GM12865 (cell line): ENCODE data around the gene QTRT2.

ENCODE experiments used
- DNase-seq: peaks from one replicate; pipeline ENCODE4 v3.0.0; 2010; ENCODE audit warnings: low read depth
- H3K4me3 ChIP-seq: 2 replicates; pipeline ENCODE4 v1.5.1; 2011; ENCODE audit warnings: mild to moderate bottlenecking, low read depth, low read length, control low read depth
- TF ChIP-seq, protein P1 (sequence below): IDR thresholded peaks from 2 replicates; pipeline ENCODE4 v1.5.1; 2011; ENCODE audit warnings: low read length, control low read depth, low read depth, inconsistent platforms; ENCODE audit not compliant: insufficient read depth; ENCODE audit errors: missing control alignments

The QTRT2 gene

DNA sequence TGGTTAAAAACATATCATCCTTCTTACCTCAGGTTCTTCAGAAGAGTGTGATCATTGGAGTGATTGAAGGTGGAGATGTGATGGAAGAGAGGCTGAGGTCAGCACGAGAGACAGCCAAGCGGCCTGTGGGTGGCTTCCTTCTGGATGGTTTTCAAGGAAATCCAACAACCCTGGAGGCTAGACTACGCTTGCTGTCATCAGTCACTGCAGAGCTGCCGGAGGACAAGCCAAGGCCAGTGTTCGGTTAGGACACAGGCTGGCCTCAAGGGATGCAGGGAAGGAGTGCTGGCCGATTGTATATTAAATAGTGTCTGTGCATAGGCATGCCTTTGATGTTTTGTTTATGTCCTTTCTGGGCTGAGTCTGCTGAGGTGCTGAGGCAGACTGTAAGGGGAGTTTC lies 20.2 kb downstream of the QTRT2 start:
- no peak overlapping the region for H3K4me3 ChIP-seq
- TF ChIP-seq, protein P1, sequence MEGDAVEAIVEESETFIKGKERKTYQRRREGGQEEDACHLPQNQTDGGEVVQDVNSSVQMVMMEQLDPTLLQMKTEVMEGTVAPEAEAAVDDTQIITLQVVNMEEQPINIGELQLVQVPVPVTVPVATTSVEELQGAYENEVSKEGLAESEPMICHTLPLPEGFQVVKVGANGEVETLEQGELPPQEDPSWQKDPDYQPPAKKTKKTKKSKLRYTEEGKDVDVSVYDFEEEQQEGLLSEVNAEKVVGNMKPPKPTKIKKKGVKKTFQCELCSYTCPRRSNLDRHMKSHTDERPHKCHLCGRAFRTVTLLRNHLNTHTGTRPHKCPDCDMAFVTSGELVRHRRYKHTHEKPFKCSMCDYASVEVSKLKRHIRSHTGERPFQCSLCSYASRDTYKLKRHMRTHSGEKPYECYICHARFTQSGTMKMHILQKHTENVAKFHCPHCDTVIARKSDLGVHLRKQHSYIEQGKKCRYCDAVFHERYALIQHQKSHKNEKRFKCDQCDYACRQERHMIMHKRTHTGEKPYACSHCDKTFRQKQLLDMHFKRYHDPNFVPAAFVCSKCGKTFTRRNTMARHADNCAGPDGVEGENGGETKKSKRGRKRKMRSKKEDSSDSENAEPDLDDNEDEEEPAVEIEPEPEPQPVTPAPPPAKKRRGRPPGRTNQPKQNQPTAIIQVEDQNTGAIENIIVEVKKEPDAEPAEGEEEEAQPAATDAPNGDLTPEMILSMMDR: no peak
- no peak for DNase-seq

DNA sequence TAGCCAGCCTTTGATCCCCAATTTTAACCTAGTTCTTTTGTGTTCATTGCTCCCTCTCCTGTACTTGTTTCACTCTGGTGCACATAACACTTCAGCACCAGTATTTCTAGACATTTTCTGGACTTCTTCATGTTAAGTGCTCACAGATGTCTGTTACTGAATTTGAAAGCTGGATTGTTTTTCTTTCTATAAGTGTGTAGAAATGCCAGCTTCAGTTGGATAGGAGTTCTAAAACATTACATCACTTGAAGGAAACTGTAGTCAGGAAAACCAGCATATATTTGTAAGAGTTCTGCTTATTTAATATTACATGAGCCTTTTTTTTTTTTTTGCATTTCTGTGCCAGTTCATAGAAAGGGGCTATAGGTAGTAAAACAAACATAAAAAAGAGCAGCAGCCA lies 21.6 kb downstream of the QTRT2 start:
- no peak for DNase-seq
- TF ChIP-seq, protein P1: no peak
- H3K4me3 ChIP-seq: no peak overlapping the region

DNA sequence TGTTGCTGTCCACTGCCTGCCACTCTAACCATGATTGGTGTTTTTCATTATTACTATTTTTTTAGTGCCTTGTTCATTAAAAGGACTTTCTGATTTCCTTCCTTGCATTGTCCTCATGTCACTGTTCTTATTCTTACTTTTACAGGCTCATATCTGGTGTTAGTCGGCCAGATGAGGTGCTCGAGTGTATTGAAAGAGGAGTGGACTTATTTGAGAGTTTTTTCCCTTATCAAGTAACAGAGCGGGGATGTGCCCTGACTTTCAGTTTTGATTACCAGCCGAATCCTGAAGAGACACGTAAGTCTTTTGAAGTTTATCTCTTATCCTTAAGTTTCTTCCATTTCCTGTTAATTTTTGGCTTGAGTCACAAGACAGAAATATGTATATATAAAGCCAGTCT lies 23.2 kb downstream of the QTRT2 start:
- TF ChIP-seq, protein P1: no peak
- no peak overlapping the region for H3K4me3 ChIP-seq
- DNase-seq: no peak

DNA sequence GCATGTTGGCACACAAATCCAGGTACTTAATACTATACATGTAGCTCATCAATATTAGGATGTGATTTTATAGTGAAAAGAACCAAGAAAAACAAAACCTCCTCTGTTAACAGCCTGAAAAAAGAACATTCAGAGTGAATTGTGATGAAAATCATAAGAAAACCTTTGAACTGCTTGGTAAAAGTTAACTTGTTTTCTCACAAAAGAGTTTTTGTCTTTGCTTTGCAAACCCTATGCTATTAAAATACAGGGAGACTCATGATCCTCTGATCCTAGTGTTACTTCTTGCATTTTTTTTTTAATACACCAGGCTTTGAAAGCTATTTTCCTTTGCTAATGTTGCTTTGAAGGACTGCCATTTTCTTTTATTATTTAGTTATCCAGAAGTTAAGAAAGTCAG lies 23.7 kb downstream of the QTRT2 start:
- no peak overlapping the region for H3K4me3 ChIP-seq
- TF ChIP-seq, protein P1: no peak
- no peak for DNase-seq

DNA sequence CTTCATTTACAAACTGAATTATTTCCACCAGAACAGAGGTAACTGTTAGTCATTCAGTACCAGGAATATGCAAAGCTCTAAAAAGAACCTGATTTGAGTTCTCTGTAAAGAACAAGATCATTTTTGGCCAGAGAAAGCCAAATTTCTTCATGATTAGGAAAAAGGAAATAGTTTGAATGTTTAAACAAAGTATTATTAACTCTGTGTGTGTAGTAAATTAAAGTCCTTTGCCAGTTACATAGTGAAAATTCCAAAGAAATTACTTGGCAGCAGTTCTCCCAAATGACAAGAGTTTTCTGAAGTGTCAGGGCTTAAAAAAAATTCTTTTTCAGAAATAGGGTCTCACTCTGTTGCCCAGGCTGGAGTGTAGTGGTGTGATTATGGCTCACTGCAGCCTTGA lies 24.5 kb downstream of the QTRT2 start:
- H3K4me3 ChIP-seq: no peak overlapping the region
- DNase-seq: no peak
- TF ChIP-seq, protein P1: no peak

DNA sequence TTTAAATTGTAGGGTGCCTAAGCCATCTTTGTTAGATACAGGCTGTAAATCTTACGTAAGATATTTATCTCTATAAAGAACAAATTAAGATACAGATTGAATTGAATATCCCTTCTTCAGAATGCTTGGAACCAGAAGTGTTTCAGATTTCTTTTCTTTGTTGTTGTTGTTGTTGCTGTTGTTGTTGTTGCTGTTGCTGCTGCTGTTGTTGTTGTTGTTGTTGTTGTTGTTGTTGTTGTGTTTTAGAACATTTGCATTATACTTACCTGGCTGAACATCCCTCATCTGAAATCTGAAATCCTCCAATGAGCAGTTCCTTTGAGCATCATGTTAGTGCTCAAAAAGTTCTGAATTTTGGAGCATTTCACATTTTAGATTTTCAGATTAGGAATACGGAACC lies 26.6 kb downstream of the QTRT2 start:
- TF ChIP-seq, protein P1: no peak
- no peak for DNase-seq
- no peak overlapping the region for H3K4me3 ChIP-seq

DNA sequence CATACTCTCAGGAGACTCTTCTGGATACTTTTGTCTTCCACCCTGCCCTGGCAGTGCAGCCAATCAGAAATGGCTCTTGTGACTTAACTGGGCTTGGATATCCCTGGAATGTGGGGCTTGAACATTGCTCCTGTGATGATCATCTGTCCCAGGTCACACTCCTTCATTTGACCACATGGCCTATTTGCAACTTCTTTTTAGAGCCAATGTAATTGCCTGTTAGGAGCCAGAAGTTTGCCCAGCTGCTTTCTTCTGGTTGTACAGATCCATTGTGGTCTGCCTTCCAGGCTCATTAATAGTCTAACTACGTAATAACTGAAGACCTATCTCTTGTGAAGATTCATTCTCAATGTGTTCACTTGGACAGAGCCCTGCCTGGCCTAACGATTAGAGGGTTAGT lies 29.8 kb downstream of the QTRT2 start:
- no peak overlapping the region for H3K4me3 ChIP-seq
- no peak for DNase-seq
- TF ChIP-seq, protein P1: no peak
